Measurements from ENCODE around the gene SMYD2.

GRCh38 chr1:214384373-214385079 lies 103.6 kb downstream of the SMYD2 start:
- TF ChIP-seq FOS (IDR thresholded peaks at IDR 0.05; ENCODE audit: borderline replicate concordance, insufficient read depth, low read length) = no peak
- no peak for TF ChIP-seq POLR2A (IDR thresholded peaks at IDR 0.05; ENCODE audit: low read depth, low read length)
- no peak for TF ChIP-seq CTCF (IDR thresholded peaks at IDR 0.05; ENCODE audit: extremely low read depth in 1 of 2, insufficient read depth in 1 of 2, low read depth in 1 of 2, low read length in 2 of 2)
- TF ChIP-seq POLR2AphosphoS5 (IDR thresholded peaks at IDR 0.05; ENCODE audit: insufficient read depth, low read depth, low read length) = no peak
- no peak for TF ChIP-seq EZH2 (IDR thresholded peaks at IDR 0.05; ENCODE audit: borderline replicate concordance, low read depth, low read length, severe bottlenecking)
- TF ChIP-seq, protein P1, sequence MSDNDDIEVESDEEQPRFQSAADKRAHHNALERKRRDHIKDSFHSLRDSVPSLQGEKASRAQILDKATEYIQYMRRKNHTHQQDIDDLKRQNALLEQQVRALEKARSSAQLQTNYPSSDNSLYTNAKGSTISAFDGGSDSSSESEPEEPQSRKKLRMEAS (IDR thresholded peaks at IDR 0.05; ENCODE audit: insufficient read depth, insufficient read length) = no peak
- no peak for TF ChIP-seq GATA2 (IDR thresholded peaks at IDR 0.05; ENCODE audit: insufficient read depth, insufficient read length, low read depth, low read length)
- no peak for TF ChIP-seq MYC (IDR thresholded peaks at IDR 0.05; ENCODE audit: low read depth, low read length)
